Neuron (in vitro differentiated cells): ENCODE results near the gene ITGA11.

Source experiments
- H2AFZ ChIP-seq: one replicate; pipeline ENCODE4 v1.6.1; 2013; ENCODE audit warnings: low read depth, mild to moderate bottlenecking, inconsistent platforms, low read length, moderate library complexity
- H3K27me3 ChIP-seq: one replicate; pipeline ENCODE4 v1.6.1; 2013; ENCODE audit warnings: low read length; ENCODE audit not compliant: insufficient read depth
- H3K36me3 ChIP-seq: one replicate; pipeline ENCODE4 v1.6.1; 2013; ENCODE audit warnings: low read length; ENCODE audit not compliant: insufficient read depth
- H3K4me1 ChIP-seq: one replicate; pipeline ENCODE4 v1.6.1; 2013; ENCODE audit warnings: low read length; ENCODE audit not compliant: insufficient read depth
- H3K4me3 ChIP-seq: 2 replicates; pipeline ENCODE4 v1.5.1; 2013; ENCODE audit warnings: mild to moderate bottlenecking, low read length, moderate library complexity
- H3K9me3 ChIP-seq: one replicate; pipeline ENCODE4 v1.6.1; 2013; ENCODE audit warnings: low read length

Gene ITGA11

DNA sequence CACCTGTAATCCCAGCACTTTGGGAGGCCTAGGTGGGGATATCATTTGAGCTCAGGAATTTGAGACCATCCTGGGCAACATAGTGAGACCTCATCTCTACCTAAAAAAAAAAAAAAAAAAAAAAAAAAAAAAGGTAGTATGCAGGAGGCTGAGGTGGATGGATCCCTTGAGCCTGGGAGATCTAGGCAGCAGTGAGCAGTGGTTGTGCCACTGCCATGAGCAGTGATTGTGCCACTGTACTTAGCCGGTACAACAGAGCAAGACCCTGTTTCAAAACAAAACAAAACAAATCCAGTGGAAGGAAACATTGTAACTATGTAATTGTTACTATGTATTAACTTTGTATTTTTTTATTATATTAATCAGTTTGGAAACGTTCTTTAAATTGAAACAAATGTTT, 148.6 kb downstream of the ITGA11 start:
- Histone ChIP-seq H3K4me1 (peaks cover 37% of the 10 kb centered on the region), H3K4me3 (no peak overlapping the region), H3K36me3 (peaks cover 16% of the 10 kb centered on the region), H3K27me3 (no peaks in the 10 kb centered on the region), H3K9me3 (peaks cover 6% of the 10 kb centered on the region), H2AFZ (no peak overlapping the region)

DNA sequence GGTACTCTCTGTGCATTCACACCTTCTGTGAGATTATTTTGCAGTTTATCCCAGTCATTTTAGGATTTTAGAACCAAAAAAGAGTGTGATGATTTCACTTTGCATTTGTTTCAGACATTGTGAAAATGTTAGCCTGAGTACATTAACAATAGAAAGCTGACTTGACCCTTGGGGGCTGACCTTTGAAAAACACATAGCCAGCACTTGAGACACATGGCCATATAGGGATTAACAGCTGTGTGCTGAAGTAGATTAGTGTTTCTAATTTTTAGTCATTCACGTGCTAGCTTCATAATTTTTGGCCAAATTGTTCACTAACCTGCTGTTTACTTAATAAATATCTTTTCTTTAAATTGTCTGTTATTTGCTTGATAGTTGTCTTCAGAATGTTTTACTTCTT, 151.0 kb downstream of the ITGA11 start:
- Histone ChIP-seq H2AFZ (no peak overlapping the region), H3K27me3 (no peaks in the 10 kb centered on the region), H3K4me3 (peak overlapping the region; percentile 93), H3K9me3 (peaks cover 6% of the 10 kb centered on the region), H3K36me3 (peaks cover 11% of the 10 kb centered on the region), H3K4me1 (peaks cover 44% of the 10 kb centered on the region)

DNA sequence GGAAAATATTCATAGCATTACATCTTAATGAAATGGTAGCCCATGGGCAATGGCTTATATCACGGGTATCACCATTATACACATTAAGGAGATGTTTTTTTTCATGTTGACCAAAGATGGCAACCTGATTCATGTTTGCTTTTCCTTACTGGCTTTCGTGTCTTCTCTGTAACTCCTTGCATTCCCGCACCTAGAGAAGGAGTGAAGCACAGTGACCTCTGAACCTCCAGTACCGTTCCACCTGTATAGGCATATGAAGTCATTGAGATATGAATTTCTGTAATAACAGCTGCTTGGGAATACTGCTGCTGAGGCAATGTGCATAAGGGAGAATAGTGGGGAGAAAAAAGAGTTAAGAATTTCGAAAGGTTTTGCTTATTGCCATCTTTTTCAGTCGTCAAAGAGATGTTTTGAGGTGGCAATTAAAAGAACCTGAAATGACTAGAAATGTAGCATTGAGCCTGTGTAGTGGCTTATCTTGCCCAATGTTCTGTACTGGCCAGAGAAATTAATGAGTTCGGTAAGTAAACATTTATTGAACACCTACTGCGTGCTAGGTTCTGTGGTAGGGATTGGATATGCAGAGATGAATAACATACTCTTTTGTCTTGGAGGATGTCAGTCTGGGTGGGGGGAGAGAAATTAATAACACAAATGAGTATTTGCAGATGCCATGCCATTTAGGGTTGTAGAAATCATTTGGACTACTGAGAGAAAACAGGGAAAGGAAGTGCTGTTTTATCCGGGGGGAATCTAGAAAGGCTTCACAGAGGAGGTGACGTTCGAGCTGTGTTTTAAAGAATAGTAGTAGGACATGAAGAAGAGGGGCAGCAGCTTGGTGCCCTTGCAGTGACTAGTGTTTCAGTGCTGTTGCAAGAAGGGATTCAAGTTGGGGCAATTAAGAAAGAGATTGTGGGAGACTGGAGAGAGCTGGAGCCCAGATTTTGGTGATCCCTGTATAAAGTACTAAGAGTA, 151.9 kb downstream of the ITGA11 start:
- Histone ChIP-seq H3K9me3 (peaks cover 6% of the 10 kb centered on the region), H3K27me3 (no peaks in the 10 kb centered on the region), H3K4me1 (peaks cover 47% of the 10 kb centered on the region), H2AFZ (no peak overlapping the region), H3K36me3 (peaks cover 7% of the 10 kb centered on the region), H3K4me3 (peak overlapping the region; percentile 93)

DNA sequence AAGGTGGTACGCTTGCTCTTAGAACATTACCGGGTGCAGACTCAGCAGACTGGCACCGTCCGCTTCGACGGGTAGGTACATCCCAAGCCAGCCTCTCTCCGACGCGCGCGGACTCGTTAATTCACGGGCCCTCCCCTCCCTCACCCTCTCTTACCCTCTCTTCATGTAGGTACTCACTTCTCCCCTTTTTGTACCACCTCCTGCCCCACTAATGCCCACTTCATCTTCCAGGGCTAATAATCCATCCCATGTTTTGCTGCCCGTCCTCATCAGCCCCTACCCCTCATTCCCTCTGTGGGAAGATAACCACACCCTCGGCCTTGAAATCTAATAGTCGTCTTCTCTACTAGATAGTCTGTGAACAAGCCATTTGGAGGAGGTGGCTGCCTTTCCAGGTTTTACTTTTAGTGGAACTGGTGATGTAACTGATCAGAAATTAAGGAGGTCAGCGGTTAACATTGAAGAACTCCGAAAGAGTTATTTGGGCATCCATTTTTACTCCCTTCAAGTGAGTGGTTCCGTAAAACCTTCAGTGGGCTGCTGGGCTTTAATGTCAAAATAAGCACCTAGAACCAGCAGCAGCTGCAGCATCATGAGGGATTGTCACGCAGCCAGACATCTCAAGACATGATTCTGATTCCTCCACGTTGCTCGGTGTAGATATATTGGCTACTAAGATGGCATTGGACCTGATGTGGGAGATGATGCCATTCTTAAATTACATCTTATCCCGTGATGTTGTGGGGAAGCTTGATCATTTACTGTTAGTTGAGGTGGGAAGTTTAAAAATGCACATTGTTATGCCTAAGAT, 153.2 kb downstream of the ITGA11 start:
- no peaks in the 10 kb centered on the region for H3K36me3 ChIP-seq
- H2AFZ ChIP-seq: peak overlapping the region; percentile 76
- H3K9me3 ChIP-seq: no peaks in the 10 kb centered on the region
- H3K27me3 ChIP-seq: no peaks in the 10 kb centered on the region
- H3K4me1 ChIP-seq: peaks cover 47% of the 10 kb centered on the region
- peak overlapping the region; percentile 93 for H3K4me3 ChIP-seq

DNA sequence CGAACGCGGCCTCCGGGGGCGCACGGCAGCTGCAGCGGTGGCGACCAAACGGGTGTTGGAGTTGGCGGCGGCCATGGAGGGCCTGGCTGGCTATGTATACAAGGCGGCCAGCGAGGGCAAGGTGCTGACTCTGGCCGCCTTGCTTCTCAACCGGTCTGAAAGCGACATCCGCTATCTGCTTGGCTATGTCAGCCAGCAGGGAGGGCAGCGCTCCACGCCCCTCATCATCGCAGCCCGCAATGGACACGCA, 153.7 kb downstream of the ITGA11 start:
- H3K9me3 ChIP-seq: no peaks in the 10 kb centered on the region
- H3K4me3 ChIP-seq: peak overlapping the region; percentile 93
- H3K27me3 ChIP-seq: no peaks in the 10 kb centered on the region
- H3K36me3 ChIP-seq: no peaks in the 10 kb centered on the region
- peaks cover 47% of the 10 kb centered on the region for H3K4me1 ChIP-seq
- peak overlapping the region; percentile 76 for H2AFZ ChIP-seq

DNA sequence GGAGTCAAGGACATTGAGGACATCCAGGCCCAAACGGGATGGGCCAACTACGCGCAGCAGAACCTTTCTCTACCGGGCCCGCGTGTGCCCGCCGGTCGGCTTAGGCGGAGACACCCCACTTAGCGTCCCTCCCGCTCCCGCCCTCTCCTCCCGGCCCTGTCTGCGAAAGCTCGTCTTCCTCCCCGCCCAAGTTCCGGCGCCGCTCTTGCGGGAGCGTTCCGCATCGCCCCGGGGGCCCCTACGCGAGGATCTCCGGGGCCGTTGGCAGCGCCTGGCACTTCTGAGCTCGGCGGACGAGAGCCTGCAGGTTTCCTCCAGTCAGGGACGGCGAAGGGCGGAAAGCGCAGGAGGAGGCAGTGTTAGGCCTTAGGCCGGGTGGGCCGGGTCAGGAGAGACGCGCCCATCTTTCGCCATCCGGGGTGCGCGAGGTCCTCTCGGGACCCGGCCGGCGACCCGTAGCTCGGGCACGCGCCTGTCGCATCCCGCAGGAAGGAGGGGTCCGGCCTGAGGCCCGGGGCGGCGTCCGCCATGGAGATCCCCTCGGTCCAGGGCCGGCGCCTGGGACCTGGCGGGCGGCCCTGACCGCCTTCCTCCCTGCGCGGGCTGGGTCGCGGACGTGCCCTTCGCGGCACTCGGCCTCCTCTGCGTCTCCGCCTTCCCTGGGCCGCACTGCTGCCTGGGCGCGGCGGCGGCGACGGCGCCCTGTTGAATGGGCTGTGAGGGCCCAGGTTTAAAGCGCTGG, 154.2 kb downstream of the ITGA11 start, which contains the start of gene FEM1B:
FEM1B (plus strand) TSS at position 143 of the 742 bp plus-strand sequence. CDS start 673 bp downstream, outside the sequence.
- Histone ChIP-seq H3K9me3 (no peaks in the 10 kb centered on the region), H3K36me3 (no peaks in the 10 kb centered on the region), H2AFZ (peak within 1 kb of the TSS; percentile 76), H3K27me3 (no peaks in the 10 kb centered on the region), H3K4me3 (peak within 1 kb of the TSS; percentile 93), H3K4me1 (peaks cover 44% of the 10 kb centered on the region)

DNA sequence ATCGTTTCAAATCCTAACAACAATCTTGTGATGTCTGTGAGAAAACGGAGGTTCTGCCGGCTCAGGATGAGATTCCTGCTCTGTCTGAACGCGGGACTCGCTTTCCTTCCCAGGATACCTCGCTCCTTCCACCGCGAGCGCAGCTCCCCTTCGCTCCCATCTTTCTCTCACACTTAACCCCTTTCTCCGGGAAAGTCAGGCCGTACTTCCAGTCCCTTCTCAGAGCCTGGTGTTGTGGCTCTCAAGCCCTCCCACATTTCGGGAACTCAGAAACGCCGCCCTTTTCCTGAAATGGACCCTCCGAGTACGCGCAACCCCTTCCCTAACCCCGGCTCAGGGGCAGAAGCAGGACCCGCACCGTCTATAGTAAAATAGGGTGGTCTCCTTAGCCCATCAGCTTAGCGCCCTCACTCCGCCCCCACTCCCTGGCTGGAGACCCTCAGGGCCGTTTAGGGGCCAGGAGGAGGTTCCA, 154.8 kb downstream of the ITGA11 start:
- H2AFZ ChIP-seq: peak overlapping the region; percentile 76
- H3K4me3 ChIP-seq: peak overlapping the region; percentile 93
- peaks cover 38% of the 10 kb centered on the region for H3K4me1 ChIP-seq
- H3K36me3 ChIP-seq: no peaks in the 10 kb centered on the region
- H3K27me3 ChIP-seq: no peaks in the 10 kb centered on the region
- H3K9me3 ChIP-seq: no peaks in the 10 kb centered on the region

DNA sequence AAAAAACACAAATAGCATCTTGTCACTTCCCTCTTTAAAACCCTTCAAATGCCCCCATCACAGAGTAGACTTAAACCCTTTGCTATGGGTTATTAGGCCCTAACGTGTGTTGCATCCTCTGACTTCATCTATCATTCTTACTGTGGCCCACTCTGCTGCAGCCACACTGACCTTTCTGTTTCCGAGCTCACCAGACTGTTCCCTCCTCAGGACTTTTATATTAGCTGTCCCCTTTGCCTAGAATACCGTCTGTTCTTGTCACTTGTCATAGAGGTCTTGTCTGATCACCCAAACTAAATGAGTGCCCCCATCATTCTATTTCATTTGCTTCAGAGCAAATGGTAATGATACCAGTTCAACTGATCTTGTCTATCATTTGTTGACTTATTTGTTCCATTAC, 155.3 kb downstream of the ITGA11 start:
- H3K27me3 ChIP-seq: no peaks in the 10 kb centered on the region
- H3K9me3 ChIP-seq: no peaks in the 10 kb centered on the region
- peak overlapping the region; percentile 76 for H2AFZ ChIP-seq
- H3K36me3 ChIP-seq: no peaks in the 10 kb centered on the region
- peaks cover 33% of the 10 kb centered on the region for H3K4me1 ChIP-seq
- peak overlapping the region; percentile 93 for H3K4me3 ChIP-seq

DNA sequence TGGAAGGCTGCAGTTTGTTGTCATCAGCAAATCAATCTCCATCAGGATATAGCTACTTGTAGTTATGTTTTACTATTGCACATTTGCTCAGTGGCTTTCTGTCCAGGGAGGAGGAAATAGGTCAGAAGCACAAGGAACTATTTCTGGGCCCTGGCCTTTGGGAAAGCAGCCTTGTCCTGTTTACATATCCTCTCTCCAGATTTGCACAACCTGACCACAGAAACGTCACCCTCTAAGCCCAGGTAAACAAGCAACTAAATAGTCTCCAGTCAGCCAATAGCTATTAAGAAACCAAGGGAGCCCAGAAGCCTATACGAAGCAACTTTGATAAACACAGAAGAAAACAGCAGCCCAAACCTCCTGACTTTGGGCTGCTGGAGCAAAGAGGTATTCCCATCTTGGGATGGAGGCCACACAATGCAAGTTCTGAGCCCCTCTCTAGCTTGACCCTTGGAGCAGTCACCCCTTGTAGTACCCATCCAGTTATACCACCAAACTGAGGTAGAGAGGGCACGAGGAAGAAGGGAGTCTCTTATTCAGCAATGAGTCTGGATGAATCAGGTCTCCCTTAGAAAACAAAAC, 156.7 kb downstream of the ITGA11 start:
- Histone ChIP-seq H3K27me3 (no peaks in the 10 kb centered on the region), H3K9me3 (no peaks in the 10 kb centered on the region), H3K36me3 (no peaks in the 10 kb centered on the region), H3K4me1 (peaks cover 21% of the 10 kb centered on the region), H3K4me3 (no peak overlapping the region), H2AFZ (no peak overlapping the region)

DNA sequence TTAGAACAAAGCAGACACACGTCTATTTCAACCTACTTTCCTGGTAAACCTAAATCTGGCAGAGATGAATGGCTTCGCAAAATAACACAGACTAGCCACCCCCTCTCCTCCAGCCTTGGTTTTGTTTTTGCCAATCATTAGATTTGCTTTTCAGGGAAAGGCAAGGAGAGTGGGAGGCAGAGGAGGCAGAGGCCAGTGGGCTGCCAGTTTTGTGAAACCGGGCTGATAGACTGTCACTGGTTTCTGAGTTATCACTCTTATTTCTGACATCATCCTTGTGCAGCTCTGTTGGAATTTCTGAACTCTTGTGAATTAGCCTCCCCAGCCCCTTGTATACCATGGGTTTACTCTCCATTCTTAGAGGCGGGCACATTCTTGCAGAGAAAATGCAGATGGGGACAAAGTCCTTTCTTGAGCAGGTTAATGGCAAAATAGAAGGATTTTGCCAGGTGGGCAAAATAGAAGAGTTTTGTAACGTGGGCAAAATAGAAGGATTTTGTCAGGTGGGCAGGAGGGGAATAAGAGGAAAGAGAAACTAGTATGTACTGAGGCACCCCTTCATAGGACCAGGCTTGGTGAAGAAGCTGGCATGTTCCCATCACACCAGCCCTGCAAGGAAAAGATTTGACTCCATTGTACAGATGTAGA, 157.6 kb downstream of the ITGA11 start:
- Histone ChIP-seq H2AFZ (no peak overlapping the region), H3K27me3 (no peaks in the 10 kb centered on the region)

DNA sequence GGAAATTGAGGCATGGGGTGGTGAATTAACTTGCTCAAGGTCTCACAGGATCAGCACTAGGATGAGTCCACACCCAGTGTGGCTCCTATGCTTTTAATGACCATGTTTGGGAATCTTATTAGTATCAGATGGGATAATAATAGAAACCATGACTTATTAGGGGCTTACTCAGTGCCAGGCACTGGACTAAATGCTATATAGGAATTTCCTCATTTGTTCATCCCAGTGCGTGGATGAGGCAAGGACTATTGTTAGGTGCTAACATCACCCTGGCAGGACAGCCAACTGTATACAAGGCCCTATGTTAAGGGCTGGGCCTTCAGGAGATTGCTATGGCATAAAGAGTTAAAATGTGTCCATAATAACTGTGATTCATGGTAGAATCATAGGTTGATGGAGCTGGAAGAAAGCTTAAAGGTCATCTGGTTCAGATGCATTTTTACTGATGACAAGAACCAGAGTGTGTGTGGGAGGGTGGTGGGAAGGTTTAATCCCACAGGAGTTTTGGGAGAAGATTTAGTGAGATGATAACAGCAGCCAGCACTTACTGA, 159.2 kb downstream of the ITGA11 start:
- no peaks in the 10 kb centered on the region for H3K27me3 ChIP-seq
- H3K4me3 ChIP-seq: no peak overlapping the region
- H2AFZ ChIP-seq: no peak overlapping the region
- H3K4me1 ChIP-seq: peaks cover 10% of the 10 kb centered on the region
- H3K9me3 ChIP-seq: no peaks in the 10 kb centered on the region
- H3K36me3 ChIP-seq: no peaks in the 10 kb centered on the region

More for the DNA sequence above, 157.6 kb downstream of the ITGA11 start:
- H3K4me1 ChIP-seq: peaks cover 11% of the 10 kb centered on the region
- no peaks in the 10 kb centered on the region for H3K36me3 ChIP-seq
- no peak overlapping the region for H3K4me3 ChIP-seq
- no peaks in the 10 kb centered on the region for H3K9me3 ChIP-seq
